GM12878 (cell line): ENCODE data around the gene TOPORS.

Experiments used
- BHLHE40 ChIP-seq, 2 experiments: fragments of 450-650 bp in 1 of 2; IDR thresholded peaks; 2 replicates each; pipeline ENCODE4 v1.6.1; 2011 to 2017; ENCODE audit warnings: low read depth in 2 of 2, borderline replicate concordance in 1 of 2, improper control_type of control experiment in 1 of 2, low read length in 1 of 2, mild to moderate bottlenecking in 1 of 2
- CBFB ChIP-seq: IDR thresholded peaks from 2 replicates; pipeline ENCODE4 v1.6.1; 2016; ENCODE audit warnings: antibody characterized with exemption, low read depth
- CEBPB ChIP-seq, 2 experiments: fragments of 150-350 bp in 1 of 2; IDR thresholded peaks; 2 replicates each; pipeline ENCODE4 v1.6.1; 2012 to 2014; ENCODE audit warnings: low read depth in 2 of 2, low read length in 2 of 2, borderline replicate concordance in 1 of 2, inconsistent platforms in 1 of 2
- CHD1 ChIP-seq: IDR thresholded peaks from 2 replicates; pipeline ENCODE4 v1.6.1; 2012; ENCODE audit warnings: low read depth, low read length, improper control_type of control experiment
- CTCF ChIP-seq, 3 experiments: IDR thresholded peaks in 2 of 3; conservative IDR thresholded peaks in 1 of 3; 2 replicates each; pipeline ENCODE4 v1.5.1; 2011; ENCODE audit warnings: low read depth in 3 of 3, low read length in 3 of 3, mild to moderate bottlenecking in 3 of 3, control low read depth in 2 of 3, moderate library complexity in 2 of 3, inconsistent platforms in 1 of 3, mixed read lengths in 1 of 3; ENCODE audit not compliant: control insufficient read depth in 2 of 3, insufficient read depth in 1 of 3; ENCODE audit errors: extremely low read depth in 1 of 3
- GABPA ChIP-seq: IDR thresholded peaks from 2 replicates; pipeline ENCODE4 v1.6.1; 2014; ENCODE audit warnings: antibody characterized with exemption, low read depth, mild to moderate bottlenecking, inconsistent platforms
- HDGF ChIP-seq: fragments of 450-650 bp; IDR thresholded peaks from 2 replicates; pipeline ENCODE4 v1.6.1; 2016; ENCODE audit warnings: antibody characterized with exemption
- KAT2A ChIP-seq: conservative IDR thresholded peaks from 2 replicates; pipeline ENCODE4 v1.6.1; 2011; ENCODE audit warnings: low read depth, low read length; ENCODE audit not compliant: control insufficient read depth
- MLLT1 ChIP-seq: fragments of 450-650 bp; IDR thresholded peaks from 2 replicates; pipeline ENCODE4 v1.6.1; 2016; ENCODE audit warnings: mild to moderate bottlenecking
- REST ChIP-seq: IDR thresholded peaks from 2 replicates; pipeline ENCODE4 v1.6.1; 2012; ENCODE audit warnings: mild to moderate bottlenecking, low read depth, low read length
- SMC3 ChIP-seq: IDR thresholded peaks from 2 replicates; pipeline ENCODE4 v1.6.1; 2011; ENCODE audit warnings: low read length, improper control_type of control experiment, borderline replicate concordance
- SUZ12 ChIP-seq: fragments of 200-600 bp; sonication (generic); IDR thresholded peaks from one replicate; pipeline ENCODE4 v1.6.1; 2018; ENCODE audit warnings: antibody characterized with exemption, mild to moderate bottlenecking; ENCODE audit not compliant: unreplicated experiment
- USF1 ChIP-seq: IDR thresholded peaks from 2 replicates; pipeline ENCODE4 v1.6.1; 2011; ENCODE audit warnings: borderline replicate concordance, low read depth, mild to moderate bottlenecking, moderate library complexity, mixed read lengths, low read length; ENCODE audit not compliant: insufficient read depth; ENCODE audit errors: extremely low read length

GRCh38 chr9:32573821-32574220 lies 21.4 kb upstream of the TOPORS start:
- TF ChIP-seq CBFB = no peak
- no peak for TF ChIP-seq GABPA
- TF ChIP-seq SUZ12 = no peak
- TF ChIP-seq KAT2A = no peak
- no peak for TF ChIP-seq USF1
- no peak for TF ChIP-seq MLLT1
- no peak for TF ChIP-seq REST
- no peak for TF ChIP-seq CEBPB (IDR thresholded peaks at IDR 0.05; ENCODE audit: borderline replicate concordance in 1 of 2, low read depth in 2 of 2, low read length in 2 of 2)
- TF ChIP-seq SMC3 = no peak
- TF ChIP-seq CTCF (IDR thresholded peaks at IDR 0.05 in 2 of 3, conservative IDR thresholded peaks at IDR 0.05 in 1 of 3; ENCODE audit: control insufficient read depth in 2 of 3, extremely low read depth in 1 of 3, insufficient read depth in 1 of 3, low read depth in 3 of 3, low read length in 3 of 3) = no peak
- TF ChIP-seq BHLHE40 (IDR thresholded peaks at IDR 0.05; ENCODE audit: borderline replicate concordance in 1 of 2, low read depth in 2 of 2, low read length in 1 of 2) = no peak
- no peak for TF ChIP-seq HDGF
- TF ChIP-seq CHD1 = no peak
